ENCODE data around the gene STKLD1.

Gene STKLD1

GRCh38 chr9:133378408-133378962 is 2.3 kb downstream of the STKLD1 start:
- Histone ChIP-seq H3K9me3 (ENCODE audit: control insufficient read depth in 1 of 2, low read length in 2 of 2) (no peaks in the 10 kb centered on the region), H3K27ac (ENCODE audit: low read length) (no peak overlapping the region), H3K4me1 (ENCODE audit: control insufficient read depth in 1 of 2, insufficient read depth in 2 of 2, low read length in 2 of 2) (peaks cover 0 to 5% of the 10 kb centered on the region in 2 donors), H3K36me3 (ENCODE audit: control insufficient read depth in 1 of 2, insufficient read depth in 2 of 2, low read length in 2 of 2) (peaks cover 0 to 7% of the 10 kb centered on the region in 2 donors), H3K4me3 (ENCODE audit: low read depth in 1 of 2, low read length in 2 of 2) (no peak overlapping the region), H3K27me3 (ENCODE audit: low read depth, low read length) (no peaks in the 10 kb centered on the region)

- Histone ChIP-seq H3K27ac (ENCODE audit: low read length) (no peak overlapping the region), H3K36me3 (ENCODE audit: control insufficient read depth in 1 of 2, insufficient read depth in 2 of 2, low read length in 2 of 2) (peaks cover 0 to 7% of the 10 kb centered on the region in 2 donors), H3K4me3 (ENCODE audit: low read depth in 1 of 2, low read length in 2 of 2) (no peak overlapping the region), H3K4me1 (ENCODE audit: control insufficient read depth in 1 of 2, insufficient read depth in 2 of 2, low read length in 2 of 2) (peaks cover 0 to 5% of the 10 kb centered on the region in 2 donors), H3K9me3 (ENCODE audit: control insufficient read depth in 1 of 2, low read length in 2 of 2) (no peaks in the 10 kb centered on the region), H3K27me3 (ENCODE audit: low read depth, low read length) (no peaks in the 10 kb centered on the region)
Measured at GRCh38 chr9:133379153-133380086, 3.3 kb downstream of the STKLD1 start.

GRCh38 chr9:133380734-133381133 is 4.6 kb downstream of the STKLD1 start:
- no peak overlapping the region for H3K4me3 ChIP-seq (ENCODE audit: low read depth in 1 of 2, low read length in 2 of 2)
- H3K9me3 ChIP-seq (ENCODE audit: control insufficient read depth in 1 of 2, low read length in 2 of 2): no peaks in the 10 kb centered on the region
- peaks cover 0 to under 1% of the 10 kb centered on the region in 2 donors for H3K36me3 ChIP-seq (ENCODE audit: control insufficient read depth in 1 of 2, insufficient read depth in 2 of 2, low read length in 2 of 2)
- no peak overlapping the region for H3K27ac ChIP-seq (ENCODE audit: low read length)
- H3K4me1 ChIP-seq (ENCODE audit: control insufficient read depth in 1 of 2, insufficient read depth in 2 of 2, low read length in 2 of 2): peaks cover 0 to 5% of the 10 kb centered on the region in 2 donors
- H3K27me3 ChIP-seq (ENCODE audit: low read depth, low read length): no peaks in the 10 kb centered on the region

GRCh38 chr9:133382507-133383141 is 6.5 kb downstream of the STKLD1 start:
- Histone ChIP-seq H3K36me3 (ENCODE audit: control insufficient read depth in 1 of 2, insufficient read depth in 2 of 2, low read length in 2 of 2) (no peaks in the 10 kb centered on the region), H3K4me3 (ENCODE audit: low read depth in 1 of 2, low read length in 2 of 2) (no peak overlapping the region), H3K27ac (ENCODE audit: low read length) (no peak overlapping the region), H3K4me1 (ENCODE audit: control insufficient read depth in 1 of 2, insufficient read depth in 2 of 2, low read length in 2 of 2) (no peaks in the 10 kb centered on the region), H3K27me3 (ENCODE audit: low read depth, low read length) (no peaks in the 10 kb centered on the region), H3K9me3 (ENCODE audit: control insufficient read depth in 1 of 2, low read length in 2 of 2) (no peaks in the 10 kb centered on the region)

GRCh38 chr9:133383438-133383837 is 7.3 kb downstream of the STKLD1 start:
- no peak overlapping the region for H3K4me3 ChIP-seq (ENCODE audit: low read depth in 1 of 2, low read length in 2 of 2)
- no peaks in the 10 kb centered on the region for H3K4me1 ChIP-seq (ENCODE audit: control insufficient read depth in 1 of 2, insufficient read depth in 2 of 2, low read length in 2 of 2)
- no peak overlapping the region for H3K27ac ChIP-seq (ENCODE audit: low read length)
- H3K36me3 ChIP-seq (ENCODE audit: control insufficient read depth in 1 of 2, insufficient read depth in 2 of 2, low read length in 2 of 2): no peaks in the 10 kb centered on the region
- no peaks in the 10 kb centered on the region for H3K27me3 ChIP-seq (ENCODE audit: low read depth, low read length)
- no peaks in the 10 kb centered on the region for H3K9me3 ChIP-seq (ENCODE audit: control insufficient read depth in 1 of 2, low read length in 2 of 2)

- H3K4me3 ChIP-seq (ENCODE audit: low read depth in 1 of 2, low read length in 2 of 2): no peak overlapping the region
- no peaks in the 10 kb centered on the region for H3K4me1 ChIP-seq (ENCODE audit: control insufficient read depth in 1 of 2, insufficient read depth in 2 of 2, low read length in 2 of 2)
- H3K36me3 ChIP-seq (ENCODE audit: control insufficient read depth in 1 of 2, insufficient read depth in 2 of 2, low read length in 2 of 2): no peaks in the 10 kb centered on the region
- H3K9me3 ChIP-seq (ENCODE audit: control insufficient read depth in 1 of 2, low read length in 2 of 2): no peaks in the 10 kb centered on the region
- no peaks in the 10 kb centered on the region for H3K27me3 ChIP-seq (ENCODE audit: low read depth, low read length)
- H3K27ac ChIP-seq (ENCODE audit: low read length): no peak overlapping the region
Measured at GRCh38 chr9:133384736-133385321, 8.7 kb downstream of the STKLD1 start.

GRCh38 chr9:133385452-133385851 is 9.3 kb downstream of the STKLD1 start:
- no peaks in the 10 kb centered on the region for H3K9me3 ChIP-seq (ENCODE audit: control insufficient read depth in 1 of 2, low read length in 2 of 2)
- H3K36me3 ChIP-seq (ENCODE audit: control insufficient read depth in 1 of 2, insufficient read depth in 2 of 2, low read length in 2 of 2): no peaks in the 10 kb centered on the region
- no peak overlapping the region for H3K4me3 ChIP-seq (ENCODE audit: low read depth in 1 of 2, low read length in 2 of 2)
- no peak overlapping the region for H3K27ac ChIP-seq (ENCODE audit: low read length)
- no peaks in the 10 kb centered on the region for H3K4me1 ChIP-seq (ENCODE audit: control insufficient read depth in 1 of 2, insufficient read depth in 2 of 2, low read length in 2 of 2)
- no peaks in the 10 kb centered on the region for H3K27me3 ChIP-seq (ENCODE audit: low read depth, low read length)

- H3K27me3 ChIP-seq (ENCODE audit: low read depth, low read length): peaks cover 3% of the 10 kb centered on the region
- H3K27ac ChIP-seq (ENCODE audit: low read length): no peak overlapping the region
- H3K4me3 ChIP-seq (ENCODE audit: low read depth in 1 of 2, low read length in 2 of 2): no peak overlapping the region
- no peaks in the 10 kb centered on the region for H3K36me3 ChIP-seq (ENCODE audit: control insufficient read depth in 1 of 2, insufficient read depth in 2 of 2, low read length in 2 of 2)
- no peaks in the 10 kb centered on the region for H3K9me3 ChIP-seq (ENCODE audit: control insufficient read depth in 1 of 2, low read length in 2 of 2)
- no peaks in the 10 kb centered on the region for H3K4me1 ChIP-seq (ENCODE audit: control insufficient read depth in 1 of 2, insufficient read depth in 2 of 2, low read length in 2 of 2)
Measured at GRCh38 chr9:133386338-133386737, 10.2 kb downstream of the STKLD1 start.

- no peaks in the 10 kb centered on the region for H3K9me3 ChIP-seq (ENCODE audit: control insufficient read depth in 1 of 2, low read length in 2 of 2)
- peaks cover 3% of the 10 kb centered on the region for H3K27me3 ChIP-seq (ENCODE audit: low read depth, low read length)
- H3K4me1 ChIP-seq (ENCODE audit: control insufficient read depth in 1 of 2, insufficient read depth in 2 of 2, low read length in 2 of 2): no peaks in the 10 kb centered on the region
- no peak overlapping the region for H3K27ac ChIP-seq (ENCODE audit: low read length)
- no peak overlapping the region for H3K4me3 ChIP-seq (ENCODE audit: low read depth in 1 of 2, low read length in 2 of 2)
- H3K36me3 ChIP-seq (ENCODE audit: control insufficient read depth in 1 of 2, insufficient read depth in 2 of 2, low read length in 2 of 2): no peaks in the 10 kb centered on the region
Measured at GRCh38 chr9:133387680-133388079, 11.5 kb downstream of the STKLD1 start.

- Histone ChIP-seq H3K27me3 (ENCODE audit: low read depth, low read length) (peaks cover 3% of the 10 kb centered on the region), H3K9me3 (ENCODE audit: control insufficient read depth in 1 of 2, low read length in 2 of 2) (no peaks in the 10 kb centered on the region), H3K36me3 (ENCODE audit: control insufficient read depth in 1 of 2, insufficient read depth in 2 of 2, low read length in 2 of 2) (no peaks in the 10 kb centered on the region), H3K4me1 (ENCODE audit: control insufficient read depth in 1 of 2, insufficient read depth in 2 of 2, low read length in 2 of 2) (no peaks in the 10 kb centered on the region), H3K4me3 (ENCODE audit: low read depth in 1 of 2, low read length in 2 of 2) (no peak overlapping the region), H3K27ac (ENCODE audit: low read length) (no peak overlapping the region)
Measured at GRCh38 chr9:133389025-133389557, 12.9 kb downstream of the STKLD1 start.

- H3K27me3 ChIP-seq (ENCODE audit: low read depth, low read length): peaks cover 3% of the 10 kb centered on the region
- H3K4me1 ChIP-seq (ENCODE audit: control insufficient read depth in 1 of 2, insufficient read depth in 2 of 2, low read length in 2 of 2): no peaks in the 10 kb centered on the region
- H3K27ac ChIP-seq (ENCODE audit: low read length): no peak overlapping the region
- H3K4me3 ChIP-seq (ENCODE audit: low read depth in 1 of 2, low read length in 2 of 2): no peak overlapping the region
- no peaks in the 10 kb centered on the region for H3K36me3 ChIP-seq (ENCODE audit: control insufficient read depth in 1 of 2, insufficient read depth in 2 of 2, low read length in 2 of 2)
- no peaks in the 10 kb centered on the region for H3K9me3 ChIP-seq (ENCODE audit: control insufficient read depth in 1 of 2, low read length in 2 of 2)
Measured at GRCh38 chr9:133389562-133389961, 13.4 kb downstream of the STKLD1 start.
